Hepatocyte (in vitro differentiated cells): ENCODE data around the gene PAK5. TPM values are rescaled to one million over a fixed set of nuclear protein-coding genes. Genes with fewer than 3 reads are reported as not detected.

Experiments
- DNase-seq: peaks from one replicate; pipeline ENCODE4 v3.0.0-alpha.2; 2016; ENCODE audit warnings: low spot score
- H2AFZ ChIP-seq: fragments of 200-600 bp; sonication (generic); 2 replicates; pipeline ENCODE4 v1.6.0; 2016; ENCODE audit warnings: antibody characterized with exemption, mild to moderate bottlenecking
- H3K27ac ChIP-seq: fragments of 200-600 bp; sonication (generic); 2 replicates; pipeline ENCODE4 v1.5.1; 2016; ENCODE audit warnings: mild to moderate bottlenecking
- H3K27me3 ChIP-seq: fragments of 200-600 bp; sonication (generic); 2 replicates; pipeline ENCODE4 v1.6.1; 2016
- H3K36me3 ChIP-seq: fragments of 200-600 bp; sonication (generic); replicated peaks from 2 replicates; pipeline ENCODE4 v1.5.1; 2016; ENCODE audit warnings: low read depth; ENCODE audit not compliant: insufficient read depth
- H3K4me1 ChIP-seq: fragments of 200-600 bp; sonication (generic); 2 replicates; pipeline ENCODE4 v1.5.1; 2016; ENCODE audit warnings: mild to moderate bottlenecking, moderate library complexity; ENCODE audit not compliant: insufficient read depth
- H3K4me2 ChIP-seq: fragments of 200-600 bp; sonication (generic); 2 replicates; pipeline ENCODE4 v1.6.0; 2016
- H3K4me3 ChIP-seq: fragments of 200-600 bp; sonication (generic); 2 replicates; pipeline ENCODE4 v1.5.1; 2016; ENCODE audit warnings: mild to moderate bottlenecking
- H3K79me2 ChIP-seq: fragments of 200-600 bp; sonication (generic); 2 replicates; pipeline ENCODE4 v1.6.0; 2017; ENCODE audit warnings: mild to moderate bottlenecking
- H3K9me2 ChIP-seq: fragments of 200-600 bp; sonication (generic); replicated peaks from 2 replicates; pipeline ENCODE4 v1.6.0; 2017; ENCODE audit warnings: mild to moderate bottlenecking; ENCODE audit not compliant: insufficient read depth
- H3K9me3 ChIP-seq: fragments of 200-600 bp; sonication (generic); 2 replicates; pipeline ENCODE4 v1.5.1; 2016; ENCODE audit warnings: low read depth, mild to moderate bottlenecking
- H4K20me1 ChIP-seq: fragments of 200-600 bp; sonication (generic); 2 replicates; pipeline ENCODE4 v1.6.0; 2016; ENCODE audit warnings: mild to moderate bottlenecking; ENCODE audit not compliant: insufficient read depth, poor library complexity, severe bottlenecking
- CTCF ChIP-seq: fragments of 200-600 bp; sonication (generic); IDR thresholded peaks from 2 replicates; pipeline ENCODE4 v1.5.1; 2016; ENCODE audit warnings: antibody characterized with exemption, mild to moderate bottlenecking; ENCODE audit not compliant: poor library complexity
- EZH2 ChIP-seq: fragments of 200-600 bp; sonication (generic); IDR thresholded peaks from 2 replicates; pipeline ENCODE4 v1.6.1; 2016; ENCODE audit warnings: antibody characterized with exemption, mild to moderate bottlenecking, borderline replicate concordance
- EZH2phosphoT487 ChIP-seq: fragments of 200-600 bp; sonication (generic); IDR thresholded peaks from one replicate; pipeline ENCODE4 v1.6.1; 2018; ENCODE audit warnings: antibody characterized with exemption, mild to moderate bottlenecking, low read depth, moderate library complexity; ENCODE audit not compliant: unreplicated experiment, severe bottlenecking
- WGBS: methylation state at CpG from one replicate; pipeline ENCODE4 v1.1.6; 2016; ENCODE audit warnings: low lambda C conversion rate; ENCODE audit errors: missing lambda C conversion rate; 5-methylcytosine and 5-hydroxymethylcytosine counted together
- polyA plus RNA-seq: library from polyadenylated mRNA; unstranded; fragments of >200 nt; fragmentation: Nextera tagmentation; extraction: Ambion mirVana; gene quantifications from 2 replicates; pipeline ENCODE4 v1.2.1, GENCODE V29; 2016
- total RNA-seq: library from RNA; depleted of rRNA; stranded (reverse); fragments of >200 nt; gene quantifications from 2 replicates; pipeline ENCODE4 v1.2.3, GENCODE V29; 2014

PAK5 gene
- total and polyA plus RNA-seq, 2 experiments from 2014 or later: 0.56 to 0.97 TPM

- no peak for DNase-seq
- Histone ChIP-seq H3K4me1 (no peaks in the 10 kb centered on the region), H3K9me2 (no peaks in the 10 kb centered on the region), H3K36me3 (no peaks in the 10 kb centered on the region), H3K4me2 (no peak overlapping the region), H2AFZ (no peak overlapping the region), H3K27ac (no peak overlapping the region), H3K9me3 (no peaks in the 10 kb centered on the region), H3K27me3 (peaks cover 20% of the 10 kb centered on the region), H4K20me1 (no peaks in the 10 kb centered on the region), H3K79me2 (no peaks in the 10 kb centered on the region), H3K4me3 (no peak overlapping the region)
- WGBS: 83% methylated on average over 3 of the region's 3 CpGs
- TF ChIP-seq EZH2: no peak
- no peak for TF ChIP-seq CTCF
- TF ChIP-seq EZH2phosphoT487: no peak
These were observed 264.1 kb downstream of the PAK5 start for GRCh38 chr20:9574776-9575175.

- Histone ChIP-seq H3K27me3 (peaks cover 20% of the 10 kb centered on the region), H3K9me2 (no peaks in the 10 kb centered on the region), H3K4me1 (no peaks in the 10 kb centered on the region), H4K20me1 (no peaks in the 10 kb centered on the region), H3K79me2 (no peaks in the 10 kb centered on the region), H3K36me3 (no peaks in the 10 kb centered on the region), H3K27ac (no peak overlapping the region), H3K4me2 (no peak overlapping the region), H3K4me3 (no peak overlapping the region), H3K9me3 (no peaks in the 10 kb centered on the region), H2AFZ (no peak overlapping the region)
- WGBS: 47% methylated on average over 7 of the region's 7 CpGs
- DNase-seq: no peak
- TF ChIP-seq CTCF (no peak), EZH2phosphoT487 (no peak), EZH2 (no peak)
These were observed 264.7 kb downstream of the PAK5 start for GRCh38 chr20:9574181-9574580.

- no peaks in the 10 kb centered on the region for H3K4me1 ChIP-seq
- H4K20me1 ChIP-seq: no peaks in the 10 kb centered on the region
- TF ChIP-seq CTCF: no peak
- TF ChIP-seq EZH2phosphoT487: no peak
- TF ChIP-seq EZH2: no peak
- H3K36me3 ChIP-seq: no peaks in the 10 kb centered on the region
- H3K27me3 ChIP-seq: peaks cover 20% of the 10 kb centered on the region
- H3K27ac ChIP-seq: no peak overlapping the region
- H3K9me3 ChIP-seq: no peaks in the 10 kb centered on the region
- H3K4me2 ChIP-seq: no peak overlapping the region
- 36% methylated on average over 13 of the region's 13 CpGs for WGBS
- H3K9me2 ChIP-seq: no peaks in the 10 kb centered on the region
- H3K79me2 ChIP-seq: no peaks in the 10 kb centered on the region
- no peak for DNase-seq
- no peak overlapping the region for H3K4me3 ChIP-seq
- no peak overlapping the region for H2AFZ ChIP-seq
These were observed 265.3 kb downstream of the PAK5 start for GRCh38 chr20:9573335-9574151.
